OCI-LY3 (cell line): Measurements from ENCODE around the gene SETSIP.

ENCODE experiments used
- EZH2phosphoT487 ChIP-seq: fragments of 200-600 bp; shearing (Covaris generic); IDR thresholded peaks from 2 replicates; pipeline ENCODE4 v1.6.1; 2018; ENCODE audit warnings: antibody characterized with exemption, mixed run types, low read depth
- TF ChIP-seq, protein P1 (sequence below): fragments of 200-600, 300-600 bp; sonication (generic); IDR thresholded peaks from 2 replicates; pipeline ENCODE4 v1.5.1; 2014; ENCODE audit warnings: antibody characterized with exemption, low read length, low read depth

GRCh38 chr1:92087542-92087941, 12.3 kb upstream of the SETSIP start:
- TF ChIP-seq, protein P1, sequence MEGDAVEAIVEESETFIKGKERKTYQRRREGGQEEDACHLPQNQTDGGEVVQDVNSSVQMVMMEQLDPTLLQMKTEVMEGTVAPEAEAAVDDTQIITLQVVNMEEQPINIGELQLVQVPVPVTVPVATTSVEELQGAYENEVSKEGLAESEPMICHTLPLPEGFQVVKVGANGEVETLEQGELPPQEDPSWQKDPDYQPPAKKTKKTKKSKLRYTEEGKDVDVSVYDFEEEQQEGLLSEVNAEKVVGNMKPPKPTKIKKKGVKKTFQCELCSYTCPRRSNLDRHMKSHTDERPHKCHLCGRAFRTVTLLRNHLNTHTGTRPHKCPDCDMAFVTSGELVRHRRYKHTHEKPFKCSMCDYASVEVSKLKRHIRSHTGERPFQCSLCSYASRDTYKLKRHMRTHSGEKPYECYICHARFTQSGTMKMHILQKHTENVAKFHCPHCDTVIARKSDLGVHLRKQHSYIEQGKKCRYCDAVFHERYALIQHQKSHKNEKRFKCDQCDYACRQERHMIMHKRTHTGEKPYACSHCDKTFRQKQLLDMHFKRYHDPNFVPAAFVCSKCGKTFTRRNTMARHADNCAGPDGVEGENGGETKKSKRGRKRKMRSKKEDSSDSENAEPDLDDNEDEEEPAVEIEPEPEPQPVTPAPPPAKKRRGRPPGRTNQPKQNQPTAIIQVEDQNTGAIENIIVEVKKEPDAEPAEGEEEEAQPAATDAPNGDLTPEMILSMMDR = no peak
- no peak for TF ChIP-seq EZH2phosphoT487
